GM12872 (cell line): ENCODE data around the gene ZSCAN4.

ENCODE experiments used
- CTCF ChIP-seq: IDR thresholded peaks from 3 replicates; pipeline ENCODE4 v1.5.1; 2011; ENCODE audit warnings: low read depth, mild to moderate bottlenecking, low read length, moderate library complexity; ENCODE audit not compliant: insufficient read depth

Gene ZSCAN4

GRCh38 chr19:57668635-57669034 is at the start of gene ZSCAN4:
Gene ZSCAN4, plus strand, starts transcription at chr19:57668935. Its CDS starts 7,211 bp downstream, at chr19:57676146.
- TF ChIP-seq CTCF: no peak

- no peak for TF ChIP-seq CTCF
Measured at GRCh38 chr19:57620673-57621348, 47.9 kb upstream of the ZSCAN4 start.

- TF ChIP-seq CTCF: no peak
Measured at GRCh38 chr19:57623091-57623490, 45.6 kb upstream of the ZSCAN4 start.

- no peak for TF ChIP-seq CTCF
Measured at GRCh38 chr19:57632987-57633831, 35.5 kb upstream of the ZSCAN4 start, which contains the start of gene ZNF211. Gene ZNF211, plus strand, starts transcription at chr19:57633168. Its CDS starts 179 bp downstream, at chr19:57633347.

- TF ChIP-seq CTCF: no peak
Measured at GRCh38 chr19:57633832-57634131, 35.0 kb upstream of the ZSCAN4 start.

GRCh38 chr19:57637379-57637778 is 31.4 kb upstream of the ZSCAN4 start:
- TF ChIP-seq CTCF: no peak

GRCh38 chr19:57641715-57642234 is 27.0 kb upstream of the ZSCAN4 start:
- TF ChIP-seq CTCF: no peak
